A204.1 (cell line): ENCODE results near the gene PGA3.
"Not testable (repeated sequence)": the region's sequence is repeated elsewhere in the genome, so short reads cannot be mapped to it uniquely, and the experiment has no call there.

ENCODE experiments used
- FAIRE-seq: peaks from 2 replicates; lab custom pipeline; 2012; peaks lifted over from hg19 to GRCh38; lab: Jason Lieb, UNC

PGA3 gene

DNA sequence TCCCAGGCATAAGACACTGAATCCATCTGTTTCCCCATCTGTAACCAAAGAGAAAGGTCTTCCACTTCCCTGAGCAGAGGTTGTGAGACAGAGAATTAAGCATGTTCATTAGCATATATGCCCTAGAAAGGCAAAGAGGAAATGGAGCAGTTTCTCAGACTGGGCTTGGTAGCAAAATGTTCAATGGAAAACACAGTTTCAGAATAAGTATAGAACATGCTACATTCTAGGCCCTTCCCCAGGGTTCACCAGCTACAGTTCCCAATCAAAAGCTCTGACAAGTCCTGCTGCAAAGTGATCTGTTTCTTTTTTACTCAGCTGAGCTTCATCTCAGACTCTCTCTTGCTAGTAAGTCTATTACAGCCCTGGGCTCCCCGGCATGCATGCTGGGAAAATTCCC lies 49.0 kb downstream of the PGA3 start:
- not testable (repeated sequence) for FAIRE-seq

DNA sequence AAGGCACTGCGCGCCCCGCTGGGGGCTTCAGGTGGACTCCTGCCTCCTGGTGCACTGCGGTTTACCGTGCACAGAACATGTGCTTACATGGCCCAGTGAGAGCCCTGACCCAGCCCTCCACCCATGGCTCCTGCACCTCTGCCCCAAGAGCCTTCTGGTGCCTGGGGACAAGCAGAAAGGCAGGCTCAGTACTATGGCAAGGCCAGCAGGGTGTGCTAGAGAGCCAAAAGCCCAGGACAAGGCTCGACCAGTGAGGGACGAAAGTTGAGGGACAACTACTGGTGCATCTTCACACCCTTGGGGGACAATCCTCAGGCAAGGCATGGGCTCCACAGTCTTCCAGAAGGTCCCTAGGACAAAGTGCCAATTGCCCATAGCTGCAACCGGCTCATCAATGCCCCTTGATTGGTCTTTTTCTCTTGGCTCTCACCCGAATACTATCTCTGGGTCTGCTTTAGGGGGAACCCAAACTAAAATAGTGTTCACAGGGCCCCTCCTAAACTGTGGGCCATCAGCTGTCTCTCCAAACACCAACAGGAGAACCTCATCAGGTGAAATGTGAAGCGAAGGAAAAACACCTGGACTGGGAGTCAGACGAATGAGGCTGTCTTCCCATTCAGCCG lies 51.2 kb downstream of the PGA3 start:
- no peak for FAIRE-seq

DNA sequence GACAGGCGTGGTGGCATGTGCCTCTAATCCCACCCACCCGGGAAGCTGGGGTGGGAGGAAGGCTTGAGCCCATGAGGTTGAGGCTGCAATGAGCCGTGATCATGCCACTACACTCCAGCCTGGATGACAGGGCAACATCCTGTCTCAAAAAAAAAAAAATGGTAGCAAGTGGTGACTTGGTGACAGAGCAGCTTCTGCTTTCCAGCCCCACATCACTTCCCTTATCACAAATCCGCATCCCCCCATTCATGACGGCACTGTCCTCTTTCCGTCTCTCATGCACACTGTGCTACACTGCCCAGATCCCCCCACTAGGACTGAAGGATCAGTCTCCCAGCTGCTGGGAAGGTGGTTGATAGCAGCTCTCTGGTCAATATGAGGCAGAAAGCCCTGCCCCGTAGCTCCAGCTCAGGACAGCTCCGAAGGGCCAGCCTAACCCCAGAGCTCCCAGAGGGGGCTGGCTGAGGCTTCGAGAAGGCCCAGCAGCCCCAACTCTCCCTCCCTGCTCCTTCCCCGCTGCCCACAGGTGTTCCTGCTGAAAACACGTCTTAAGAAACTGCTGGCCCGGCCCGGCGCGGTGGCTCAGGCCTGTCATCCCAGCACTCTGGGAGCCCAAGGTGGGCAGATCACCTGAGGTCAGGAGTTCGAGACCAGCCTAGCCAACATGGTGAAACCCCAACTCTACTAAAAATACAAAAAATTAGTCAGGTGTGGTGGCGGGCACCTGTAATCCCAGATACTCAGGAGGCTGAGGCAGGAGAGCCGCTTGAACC lies 53.6 kb downstream of the PGA3 start:
- no peak for FAIRE-seq

GRCh38 chr11:61258546-61258945 lies 55.2 kb downstream of the PGA3 start:
- FAIRE-seq: no peak

- no peak for FAIRE-seq
Observed at GRCh38 chr11:61259363-61259762, 56.0 kb downstream of the PGA3 start.
